ENCODE results near the gene LGALS16.

Gene LGALS16

DNA sequence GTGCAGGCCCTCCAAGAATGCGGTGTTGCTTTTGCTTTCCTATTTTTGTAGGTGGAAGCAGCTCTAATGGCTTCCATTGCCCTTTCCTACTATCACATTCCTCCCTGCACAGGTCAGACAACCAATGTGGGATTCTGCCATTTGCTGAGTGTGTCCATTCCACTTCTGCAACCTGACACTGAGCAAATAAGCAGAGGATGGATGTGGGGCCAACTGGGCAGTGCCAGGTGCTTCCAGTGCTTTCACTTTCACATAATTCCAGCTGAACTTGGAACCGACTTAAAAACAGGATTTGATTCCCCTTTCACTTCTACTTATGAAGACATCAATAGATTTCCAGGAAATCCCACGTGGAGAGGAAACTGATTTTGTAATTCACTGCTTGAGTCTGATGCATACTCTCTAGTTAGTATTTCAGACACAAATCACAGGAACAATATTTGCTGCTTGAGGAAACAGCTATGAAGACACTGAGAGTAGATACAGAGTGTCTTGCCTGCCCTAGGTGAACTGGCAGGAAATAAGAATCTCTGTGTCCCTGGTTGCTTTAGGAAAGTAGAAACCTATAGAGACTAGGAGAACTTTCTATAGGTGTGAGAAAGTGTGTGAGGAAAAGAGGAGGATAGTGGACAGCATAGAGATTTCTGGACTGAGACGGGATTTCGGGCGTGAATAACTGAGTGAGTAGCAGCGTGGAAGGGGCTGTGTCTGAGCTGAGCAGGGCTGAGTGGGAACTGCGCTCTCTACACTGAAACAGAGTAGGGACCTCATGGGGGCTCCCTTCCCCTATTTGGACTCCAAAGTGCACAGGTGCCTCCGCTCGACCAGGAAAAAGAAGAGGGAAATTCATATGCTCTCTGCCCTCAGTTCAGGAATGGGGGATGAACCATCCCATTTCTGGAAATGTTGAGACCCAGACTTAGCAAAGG is 22.5 kb downstream of the LGALS16 start:
- DNase-seq (ENCODE audit: insufficient read length, low spot score) (no peak), FAIRE-seq (no peak)
- TF ChIP-seq, protein P1, sequence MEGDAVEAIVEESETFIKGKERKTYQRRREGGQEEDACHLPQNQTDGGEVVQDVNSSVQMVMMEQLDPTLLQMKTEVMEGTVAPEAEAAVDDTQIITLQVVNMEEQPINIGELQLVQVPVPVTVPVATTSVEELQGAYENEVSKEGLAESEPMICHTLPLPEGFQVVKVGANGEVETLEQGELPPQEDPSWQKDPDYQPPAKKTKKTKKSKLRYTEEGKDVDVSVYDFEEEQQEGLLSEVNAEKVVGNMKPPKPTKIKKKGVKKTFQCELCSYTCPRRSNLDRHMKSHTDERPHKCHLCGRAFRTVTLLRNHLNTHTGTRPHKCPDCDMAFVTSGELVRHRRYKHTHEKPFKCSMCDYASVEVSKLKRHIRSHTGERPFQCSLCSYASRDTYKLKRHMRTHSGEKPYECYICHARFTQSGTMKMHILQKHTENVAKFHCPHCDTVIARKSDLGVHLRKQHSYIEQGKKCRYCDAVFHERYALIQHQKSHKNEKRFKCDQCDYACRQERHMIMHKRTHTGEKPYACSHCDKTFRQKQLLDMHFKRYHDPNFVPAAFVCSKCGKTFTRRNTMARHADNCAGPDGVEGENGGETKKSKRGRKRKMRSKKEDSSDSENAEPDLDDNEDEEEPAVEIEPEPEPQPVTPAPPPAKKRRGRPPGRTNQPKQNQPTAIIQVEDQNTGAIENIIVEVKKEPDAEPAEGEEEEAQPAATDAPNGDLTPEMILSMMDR (IDR thresholded peaks at IDR 0.05; ENCODE audit: insufficient read depth, missing control alignments) = no peak

DNA sequence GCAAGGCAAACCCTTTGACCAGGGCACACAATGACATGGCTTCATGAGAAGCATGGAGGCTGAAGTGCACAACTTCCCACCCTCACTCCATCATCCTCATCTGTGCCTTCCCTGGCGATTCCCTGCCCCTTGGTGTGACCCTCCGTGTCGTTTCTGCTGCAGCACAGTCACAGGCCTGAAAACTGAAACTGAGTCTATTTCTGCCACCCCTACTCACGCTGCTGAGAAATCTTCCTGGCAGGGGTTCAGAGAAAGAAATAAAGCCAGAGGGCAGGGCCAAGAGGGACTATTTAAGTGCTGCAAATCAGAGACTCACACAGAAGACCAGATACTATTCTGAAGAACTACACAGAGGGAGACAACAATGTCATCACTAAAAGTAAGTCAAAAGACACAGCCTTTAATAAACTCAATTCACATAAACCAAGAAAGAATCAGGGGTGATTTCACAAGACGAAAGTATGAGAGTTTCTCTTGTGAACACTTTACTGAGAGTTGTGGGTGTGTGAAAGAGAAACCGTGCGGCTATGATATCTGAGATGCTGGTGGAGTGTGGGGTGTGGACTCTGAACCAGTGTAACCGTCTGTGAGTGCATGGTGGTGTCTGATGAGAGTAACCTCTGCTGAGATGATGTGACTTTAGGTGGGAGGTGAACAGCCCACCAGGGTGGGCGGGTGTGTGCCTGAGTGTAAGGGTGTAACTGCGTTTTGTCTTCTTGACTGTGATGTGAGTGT is 23.5 kb downstream of the LGALS16 start:
- FAIRE-seq = no peak
- TF ChIP-seq, protein P1 (IDR thresholded peaks at IDR 0.05; ENCODE audit: insufficient read depth, missing control alignments) = no peak
- no peak for DNase-seq (ENCODE audit: insufficient read length, low spot score)

DNA sequence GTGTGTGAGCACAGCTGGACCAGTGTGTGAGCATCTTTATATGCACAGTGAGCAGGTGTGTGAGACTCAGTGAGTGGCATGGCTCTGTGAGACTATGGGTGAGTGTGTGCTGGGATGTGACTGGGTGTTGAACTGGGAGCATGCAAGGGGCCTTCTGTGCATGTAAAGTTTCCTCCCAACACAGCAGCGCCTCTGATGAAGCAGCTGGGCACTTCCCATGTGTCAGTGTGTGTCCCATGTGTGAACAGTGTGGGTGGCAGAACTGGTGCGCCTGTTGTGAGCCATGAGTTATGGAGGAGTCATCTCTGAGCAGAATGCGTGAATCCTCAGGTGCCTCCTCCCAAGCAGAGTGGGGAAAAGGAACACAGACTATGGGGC is 24.1 kb downstream of the LGALS16 start:
- TF ChIP-seq, protein P1 (IDR thresholded peaks at IDR 0.05; ENCODE audit: insufficient read depth, missing control alignments) = no peak
- no peak for FAIRE-seq
- no peak for DNase-seq (ENCODE audit: insufficient read length, low spot score)

DNA sequence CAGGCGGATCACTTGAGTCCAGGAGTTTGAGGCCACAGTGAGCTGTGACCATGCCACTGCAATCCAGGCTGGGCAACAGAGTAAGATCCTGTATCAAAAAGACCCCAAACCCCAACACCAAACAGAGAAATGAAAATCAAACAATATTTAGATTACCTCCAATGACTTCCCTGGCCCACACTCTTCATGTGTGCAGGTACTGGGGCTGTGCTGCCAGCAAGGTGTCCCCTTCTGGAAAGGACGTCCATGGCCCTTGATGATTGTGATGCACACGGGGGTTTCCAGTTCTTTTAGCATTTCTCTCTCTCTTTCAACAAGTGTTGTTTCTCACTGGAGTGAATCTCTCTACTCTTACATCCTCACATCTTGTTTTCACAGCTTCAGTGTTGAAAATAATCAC is 24.9 kb downstream of the LGALS16 start:
- TF ChIP-seq, protein P1 (IDR thresholded peaks at IDR 0.05; ENCODE audit: insufficient read depth, missing control alignments) = no peak
- FAIRE-seq = no peak

DNA sequence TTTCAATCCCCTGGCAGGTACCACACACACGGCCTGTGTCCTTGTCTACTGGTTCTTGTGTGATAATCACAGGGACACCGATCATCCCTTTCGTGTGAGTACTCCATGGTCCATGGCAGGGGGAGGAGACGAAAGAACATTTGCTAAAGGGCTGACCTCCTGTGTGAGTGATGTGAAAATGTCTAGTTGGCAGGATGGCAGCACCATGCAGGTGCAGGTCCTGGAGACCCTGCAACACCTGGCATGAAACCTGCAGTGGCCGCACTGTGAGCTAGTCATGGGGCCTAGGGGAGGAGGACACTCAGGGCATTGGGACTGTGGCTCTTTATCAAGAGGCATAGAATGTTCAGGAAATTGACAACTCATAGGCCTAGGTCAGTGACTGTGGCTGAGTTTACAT is 25.7 kb downstream of the LGALS16 start:
- no peak for FAIRE-seq
- no peak for DNase-seq (ENCODE audit: insufficient read length, low spot score)
- TF ChIP-seq, protein P1 (IDR thresholded peaks at IDR 0.05; ENCODE audit: insufficient read depth, missing control alignments) = no peak

More for the DNA sequence above, 24.9 kb downstream of the LGALS16 start:
- DNase-seq (ENCODE audit: insufficient read length, low spot score) = no peak

DNA sequence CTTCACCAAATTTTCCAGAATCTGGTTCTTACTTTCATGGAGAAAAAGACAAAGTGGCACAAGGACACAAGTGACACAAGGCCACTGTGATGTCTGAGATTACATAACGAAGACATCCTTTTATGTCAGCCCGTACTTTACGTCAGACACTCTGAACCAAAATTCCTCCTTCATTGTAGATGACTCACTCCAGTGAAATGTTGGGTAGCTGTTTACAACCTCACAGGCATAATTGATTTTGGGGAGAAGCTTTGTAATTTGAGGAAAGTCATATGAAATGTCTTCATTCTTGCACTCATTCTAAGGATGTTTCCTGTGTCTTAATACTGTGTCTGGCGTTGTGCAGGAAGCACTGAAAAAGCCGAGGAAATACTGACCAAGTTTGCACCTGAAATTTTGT is 28.6 kb downstream of the LGALS16 start:
- FAIRE-seq (no peak), DNase-seq (ENCODE audit: insufficient read length, low spot score) (no peak)
- TF ChIP-seq, protein P1 (IDR thresholded peaks at IDR 0.05; ENCODE audit: insufficient read depth, missing control alignments) = no peak

Data from D721Med (cell line).